Esophagus muscularis mucosa (tissue), 4 donors: ENCODE data around the gene NSMCE1. TPM values are rescaled to one million over a fixed set of nuclear protein-coding genes. Genes with fewer than 3 reads are reported as not detected.
"Not testable (repeated sequence)": the region's sequence is repeated elsewhere in the genome, so short reads cannot be mapped to it uniquely, and the experiment has no call there.

ENCODE experiments used
- DNase-seq: peaks from one replicate; pipeline ENCODE4 v3.0.0-alpha.2; 2017; ENCODE audit errors: extremely low spot score
- H3K27ac ChIP-seq, 4 donors: fragments of 200-600 bp; sonication (generic); replicated peaks in 1 of 4; 1 replicate in 3 of 4; 2 replicates in 1 of 4; pipeline ENCODE4 v1.5.1; 2016 to 2019; ENCODE audit warnings: mild to moderate bottlenecking in 1 of 4
- H3K27me3 ChIP-seq, 4 donors: fragments of 200-600 bp; sonication (generic); one replicate each; pipeline versions ENCODE4 v1.5.1 to v1.6.0; 2016 to 2019
- H3K36me3 ChIP-seq, 4 donors: fragments of 200-600 bp; sonication (generic); one replicate each; pipeline ENCODE4 v1.5.1; 2016 to 2019
- H3K4me1 ChIP-seq, 4 donors: fragments of 200-600 bp; sonication (generic); one replicate each; pipeline ENCODE4 v1.5.1; 2016 to 2019
- H3K4me3 ChIP-seq, 4 donors: fragments of 200-600 bp; sonication (generic); 1 replicate in 2 of 4; 2 replicates in 2 of 4; pipeline ENCODE4 v1.5.1; 2016 to 2019; ENCODE audit warnings: mild to moderate bottlenecking in 4 of 4, moderate library complexity in 1 of 4
- H3K9me3 ChIP-seq, 4 donors: fragments of 200-600 bp; sonication (generic); 1 replicate in 3 of 4; 2 replicates in 1 of 4; pipeline ENCODE4 v1.5.1; 2016 to 2019
- EP300 ChIP-seq: sonication (generic); formaldehyde crosslinking; IDR thresholded peaks from one replicate; pipeline ENCODE4 v1.6.1; 2017; ENCODE audit warnings: antibody characterized with exemption
- POLR2A ChIP-seq: fragments of 450-650 bp; IDR thresholded peaks from one replicate; pipeline ENCODE4 v1.6.1; 2017; ENCODE audit warnings: antibody characterized with exemption, moderate library complexity, mild to moderate bottlenecking, low read depth
- POLR2AphosphoS5 ChIP-seq, 2 donors: sonication (generic); formaldehyde crosslinking; IDR thresholded peaks; one replicate each; pipeline ENCODE4 v1.6.1; 2017; ENCODE audit warnings: antibody characterized with exemption in 2 of 2
- WGBS: methylation state at CpG from one replicate; pipeline ENCODE4 v1.1.5; 2018; 5-methylcytosine and 5-hydroxymethylcytosine counted together
- intact Hi-C: fragments of 100-400 bp; cut with DNase I; formaldehyde crosslinking; loops from one replicate; pipeline ENCODE4 v1.15.1; 2023
- total RNA-seq, 4 donors: library from RNA; depleted of rRNA; stranded (reverse); fragments of >200 nt; gene quantifications; one replicate each; pipeline versions ENCODE4 v1.1.0 to v1.2.1, GENCODE V29; 2016
- TF ChIP-seq, protein P1 (sequence below), 3 experiments: fragments of 200-600 bp in 2 of 3; fragments of 450-650 bp in 1 of 3; sonication (generic) in 2 of 3; IDR thresholded peaks; one replicate each; pipeline ENCODE4 v1.5.1; 2017 to 2019; ENCODE audit warnings: antibody characterized with exemption in 3 of 3, mild to moderate bottlenecking in 2 of 3, moderate library complexity in 1 of 3

Gene NSMCE1
- total RNA-seq, 4 donors from 2014 or later, result 49.7 to 68.8 (median 64.0) TPM

DNA sequence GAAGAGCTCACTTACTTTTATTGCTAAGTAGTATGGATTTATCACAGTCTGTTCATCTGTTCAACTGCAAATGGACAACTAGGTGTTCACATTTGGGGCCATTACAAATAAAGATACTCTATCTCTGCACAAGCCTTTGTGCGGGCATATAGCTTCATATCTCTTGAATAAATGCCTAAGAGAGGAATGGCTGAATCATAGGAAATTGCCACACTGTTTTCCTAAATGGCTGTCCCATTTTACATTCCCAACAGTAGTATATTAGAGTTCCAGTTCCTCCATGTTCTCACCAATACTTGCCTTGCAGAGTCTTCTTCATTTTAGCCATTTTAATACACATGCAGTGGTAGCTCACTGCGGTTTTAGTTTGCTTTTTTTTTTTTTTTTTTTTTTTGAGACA is 20.5 kb downstream of the NSMCE1 start:
- no peak for DNase-seq
- no peak overlapping the region for H3K4me3 ChIP-seq
- no peaks in the 10 kb centered on the region for H3K27me3 ChIP-seq
- TF ChIP-seq POLR2AphosphoS5 (IDR thresholded peaks at IDR 0.05) (no peak), EP300 (no peak), POLR2A (no peak)
- TF ChIP-seq, protein P1, sequence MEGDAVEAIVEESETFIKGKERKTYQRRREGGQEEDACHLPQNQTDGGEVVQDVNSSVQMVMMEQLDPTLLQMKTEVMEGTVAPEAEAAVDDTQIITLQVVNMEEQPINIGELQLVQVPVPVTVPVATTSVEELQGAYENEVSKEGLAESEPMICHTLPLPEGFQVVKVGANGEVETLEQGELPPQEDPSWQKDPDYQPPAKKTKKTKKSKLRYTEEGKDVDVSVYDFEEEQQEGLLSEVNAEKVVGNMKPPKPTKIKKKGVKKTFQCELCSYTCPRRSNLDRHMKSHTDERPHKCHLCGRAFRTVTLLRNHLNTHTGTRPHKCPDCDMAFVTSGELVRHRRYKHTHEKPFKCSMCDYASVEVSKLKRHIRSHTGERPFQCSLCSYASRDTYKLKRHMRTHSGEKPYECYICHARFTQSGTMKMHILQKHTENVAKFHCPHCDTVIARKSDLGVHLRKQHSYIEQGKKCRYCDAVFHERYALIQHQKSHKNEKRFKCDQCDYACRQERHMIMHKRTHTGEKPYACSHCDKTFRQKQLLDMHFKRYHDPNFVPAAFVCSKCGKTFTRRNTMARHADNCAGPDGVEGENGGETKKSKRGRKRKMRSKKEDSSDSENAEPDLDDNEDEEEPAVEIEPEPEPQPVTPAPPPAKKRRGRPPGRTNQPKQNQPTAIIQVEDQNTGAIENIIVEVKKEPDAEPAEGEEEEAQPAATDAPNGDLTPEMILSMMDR (IDR thresholded peaks at IDR 0.05), result no peak
- H3K9me3 ChIP-seq, result no peaks in the 10 kb centered on the region
- WGBS, result 94% methylated on average over 2 of the region's 2 CpGs
- H3K4me1 ChIP-seq, result peaks cover 33 to 62% (median 59%) of the 10 kb centered on the region in 4 donors
- peak overlapping the region in 1 of 4 donors; percentile 89 for H3K27ac ChIP-seq
- intact Hi-C loops, result loop anchor here (5.0 kb wide), 1 partner anchor 79 kb away; no protein-coding TSS in a partner anchor
- no peaks in the 10 kb centered on the region for H3K36me3 ChIP-seq

DNA sequence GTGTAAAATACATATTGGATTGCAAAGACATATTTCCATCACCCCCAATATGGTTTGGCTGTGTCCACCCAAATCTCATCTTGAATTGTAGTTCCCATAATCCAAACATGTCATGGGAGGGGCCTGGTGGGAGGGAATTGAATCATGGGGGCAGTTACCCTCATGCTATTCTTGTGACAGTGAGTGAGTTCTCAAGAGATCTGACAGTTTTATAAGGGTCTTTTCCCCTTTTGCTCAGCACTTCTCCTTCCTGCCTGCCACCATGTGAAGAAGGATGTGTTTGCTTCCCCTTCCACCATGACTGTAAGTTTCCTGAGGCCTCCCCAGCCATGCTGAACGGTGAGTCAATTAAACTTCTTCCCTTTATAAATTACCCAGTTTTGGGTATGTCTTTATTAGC is 21.5 kb downstream of the NSMCE1 start:
- peaks cover 41 to 62% (median 59%) of the 10 kb centered on the region in 4 donors for H3K4me1 ChIP-seq
- not testable (repeated sequence) for H3K4me3 ChIP-seq, H3K36me3 ChIP-seq, H3K9me3 ChIP-seq, DNase-seq, H3K27me3 ChIP-seq
- WGBS, result 71% methylated on average over 1 of the region's 1 CpG
- intact Hi-C loops, result loop anchor here (5.0 kb wide), 1 partner anchor 80 kb away; no protein-coding TSS in a partner anchor
- peak overlapping the region; percentile 80 to 89 (median 84) for H3K27ac ChIP-seq

DNA sequence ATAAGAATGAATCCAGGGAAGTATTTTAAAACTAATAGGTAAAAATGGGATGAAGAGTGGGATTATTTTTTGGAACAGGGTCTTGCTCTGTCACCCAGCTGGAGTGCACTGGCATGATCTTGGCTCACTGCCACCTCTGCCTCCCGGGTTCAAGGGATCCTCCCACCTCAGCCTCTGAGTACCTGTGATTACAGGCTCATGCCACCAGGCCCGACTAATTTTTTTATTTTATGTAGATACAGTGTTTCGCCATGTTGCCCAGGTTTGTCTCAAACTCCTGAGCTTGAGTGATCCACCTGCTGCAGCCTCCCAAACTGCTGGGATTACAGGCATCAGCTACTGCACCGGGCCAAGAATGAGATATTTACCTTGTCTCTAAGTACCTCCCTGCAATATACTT is 22.1 kb downstream of the NSMCE1 start:
- peak; percentile 53 for DNase-seq
- intact Hi-C loops, result loop anchor here (5.0 kb wide), 1 partner anchor 81 kb away; no protein-coding TSS in a partner anchor
- no peaks in the 10 kb centered on the region for H3K27me3 ChIP-seq
- peaks cover 0 to 1% (median 0%) of the 10 kb centered on the region in 4 donors for H3K36me3 ChIP-seq
- H3K9me3 ChIP-seq, result no peaks in the 10 kb centered on the region
- H3K27ac ChIP-seq, result peak overlapping the region; percentile 80 to 89 (median 84)
- no peak overlapping the region for H3K4me3 ChIP-seq
- TF ChIP-seq EP300 (no peak), POLR2AphosphoS5 (IDR thresholded peaks at IDR 0.05) (no peak), POLR2A (no peak)
- TF ChIP-seq, protein P1 (IDR thresholded peaks at IDR 0.05), result no peak
- 71% methylated on average over 4 of the region's 4 CpGs for WGBS
- peaks cover 46 to 62% (median 59%) of the 10 kb centered on the region in 4 donors for H3K4me1 ChIP-seq

DNA sequence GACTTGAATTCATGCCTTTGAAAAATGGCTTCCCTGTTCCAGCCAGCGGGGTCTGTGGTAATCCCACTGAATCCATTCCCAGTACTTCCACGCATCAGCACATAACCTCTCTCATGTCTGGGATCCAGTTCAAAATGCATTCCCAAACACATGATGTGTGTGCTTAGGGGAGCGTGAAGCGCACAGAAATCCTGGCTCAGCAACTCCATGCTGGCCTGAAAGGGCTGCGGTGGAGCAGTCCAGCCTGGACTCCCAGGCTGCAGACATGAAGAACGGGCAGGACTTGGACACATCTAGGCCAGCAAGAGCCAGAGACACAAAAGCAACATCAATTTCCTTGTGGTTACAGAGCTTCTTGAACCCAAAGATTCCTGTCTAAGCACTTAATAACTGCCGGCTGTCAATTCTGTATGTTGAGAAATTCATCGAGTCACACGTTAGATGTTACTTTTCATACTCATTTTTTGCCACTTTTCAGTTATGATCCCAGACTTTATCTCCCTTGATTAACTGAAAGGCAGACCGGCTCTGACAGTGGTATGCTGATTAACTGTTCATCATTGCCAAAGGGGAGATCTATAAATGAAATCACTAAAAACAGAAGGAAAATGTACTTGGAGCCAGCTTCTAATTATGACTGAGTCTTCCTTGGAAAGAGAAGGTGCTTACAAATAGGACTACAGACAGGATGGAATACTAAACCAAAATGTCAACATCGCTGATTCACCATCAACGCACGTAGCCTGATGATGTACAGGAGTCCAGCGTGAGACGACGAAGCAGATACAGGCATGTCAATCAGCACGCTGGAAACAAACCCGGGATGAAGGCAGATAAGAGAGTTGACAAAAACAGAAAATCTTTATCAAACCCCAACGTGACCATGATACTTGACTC is 23.0 kb downstream of the NSMCE1 start:
- intact Hi-C loops, result loop anchor here (5.0 kb wide), 1 partner anchor 82 kb away; no protein-coding TSS in a partner anchor
- 49% methylated on average over 18 of the region's 19 CpGs for WGBS
- DNase-seq, result no peak

DNA sequence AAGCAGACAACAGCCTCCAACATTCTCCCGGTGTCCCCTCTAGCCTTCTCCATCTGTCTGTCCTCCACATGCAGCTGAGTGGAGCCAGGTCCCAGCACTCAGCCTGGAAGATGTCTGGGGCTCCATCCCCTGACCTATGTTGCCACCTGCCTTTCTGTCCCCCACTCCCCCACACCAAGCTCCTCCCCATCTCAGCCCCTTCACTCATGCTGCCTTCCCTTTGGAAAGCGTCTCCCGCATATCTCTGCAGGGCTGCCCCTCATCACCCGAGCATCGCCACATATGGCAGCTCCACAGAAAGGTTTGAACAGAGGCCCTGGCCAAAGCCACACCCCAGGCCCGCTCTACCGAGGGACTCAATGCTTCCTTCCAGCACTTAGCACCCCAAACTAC is 24.2 kb downstream of the NSMCE1 start:
- Histone ChIP-seq H3K36me3 (peaks cover 0 to 5% (median 0%) of the 10 kb centered on the region in 4 donors), H3K4me3 (no peak overlapping the region), H3K27ac (peak overlapping the region; percentile 80 to 89 (median 84)), H3K4me1 (peaks cover 50 to 77% (median 72%) of the 10 kb centered on the region in 4 donors), H3K27me3 (no peaks in the 10 kb centered on the region), H3K9me3 (no peaks in the 10 kb centered on the region)
- intact Hi-C loops, result loop anchor here (5.0 kb wide), 2 partner anchors 73 to 93 kb away; no protein-coding TSS in a partner anchor
- TF ChIP-seq EP300, result no peak
- TF ChIP-seq, protein P1 (IDR thresholded peaks at IDR 0.05), result no peak
- no peak for TF ChIP-seq POLR2AphosphoS5 (IDR thresholded peaks at IDR 0.05)
- TF ChIP-seq POLR2A, result no peak
- DNase-seq, result no peak
- WGBS, result 91% methylated on average over 7 of the region's 7 CpGs

More for the DNA sequence above, 23.0 kb downstream of the NSMCE1 start:
- Histone ChIP-seq H3K9me3 (no peaks in the 10 kb centered on the region), H3K4me3 (no peak overlapping the region), H3K27me3 (no peaks in the 10 kb centered on the region), H3K4me1 (peaks cover 50 to 68% (median 65%) of the 10 kb centered on the region in 4 donors), H3K36me3 (peaks cover 0 to 5% (median 0%) of the 10 kb centered on the region in 4 donors), H3K27ac (peak overlapping the region; percentile 80 to 89 (median 84))
- TF ChIP-seq POLR2A (no peak), POLR2AphosphoS5 (IDR thresholded peaks at IDR 0.05) (peak; percentile 47 to 92)
